Neural crest cell (in vitro differentiated cells): ENCODE data around the gene LIX1. TPM values are rescaled to one million over a fixed set of nuclear protein-coding genes. Genes with fewer than 3 reads are reported as not detected.

Experiments
- DNase-seq: peaks from one replicate; pipeline ENCODE4 v3.0.0; 2021; ENCODE audit warnings: low read depth, mixed read lengths, low spot score
- H3K27ac Mint-ChIP-seq: one replicate; pipeline ENCODE4 v1.8.0; 2021; ENCODE audit warnings: mild to moderate bottlenecking, mixed read lengths; ENCODE audit not compliant: unreplicated experiment
- H3K27me3 Mint-ChIP-seq: 2 replicates; pipeline ENCODE4 v1.8.0; 2021; ENCODE audit warnings: low read depth, mild to moderate bottlenecking, mixed read lengths
- H3K36me3 Mint-ChIP-seq: 2 replicates; pipeline ENCODE4 v1.8.0; 2021; ENCODE audit warnings: low read depth, mild to moderate bottlenecking, mixed read lengths
- H3K4me1 Mint-ChIP-seq: 2 replicates; pipeline ENCODE4 v1.8.0; 2021; ENCODE audit warnings: mixed read lengths
- H3K4me3 Mint-ChIP-seq: one replicate; pipeline ENCODE4 v1.8.0; 2021; ENCODE audit warnings: mild to moderate bottlenecking, mixed read lengths
- H3K9me3 Mint-ChIP-seq: 2 replicates; pipeline ENCODE4 v1.8.0; 2021; ENCODE audit warnings: mixed read lengths
- CTCF ChIP-seq: fragments of 200-600 bp; sonication (generic); conservative IDR thresholded peaks from 2 replicates; pipeline ENCODE4 v1.5.0; 2021; ENCODE audit warnings: antibody characterized with exemption, mild to moderate bottlenecking
- total RNA-seq: library from RNA; stranded (reverse); gene quantifications from 2 replicates; pipeline ENCODE4 v1.2.1, GENCODE V29; 2021

LIX1 gene
- total RNA-seq, 1 donor from 2014 or later: 19.7 TPM

- no peak overlapping the region for H3K4me3 Mint-ChIP-seq
- H3K27me3 Mint-ChIP-seq: no peaks in the 10 kb centered on the region
- H3K9me3 Mint-ChIP-seq: no peaks in the 10 kb centered on the region
- peaks cover 24% of the 10 kb centered on the region for H3K4me1 Mint-ChIP-seq
- H3K36me3 Mint-ChIP-seq: no peaks in the 10 kb centered on the region
- no peak for DNase-seq
- TF ChIP-seq CTCF: no peak
- H3K27ac Mint-ChIP-seq: no peak overlapping the region
These were observed 36.8 kb downstream of the LIX1 start for GRCh38 chr5:97105501-97106215.

- Mint-ChIP-seq H3K4me1 (peaks cover 38% of the 10 kb centered on the region), H3K9me3 (no peaks in the 10 kb centered on the region), H3K4me3 (peak overlapping the region; percentile 14), H3K36me3 (peaks cover 6% of the 10 kb centered on the region), H3K27ac (peak overlapping the region; percentile 95), H3K27me3 (no peaks in the 10 kb centered on the region)
- no peak for TF ChIP-seq CTCF
- no peak for DNase-seq
These were observed 40.4 kb downstream of the LIX1 start for GRCh38 chr5:97102010-97102470.

- peaks cover 6% of the 10 kb centered on the region for H3K36me3 Mint-ChIP-seq
- H3K9me3 Mint-ChIP-seq: no peaks in the 10 kb centered on the region
- peaks cover 37% of the 10 kb centered on the region for H3K4me1 Mint-ChIP-seq
- peak overlapping the region; percentile 14 for H3K4me3 Mint-ChIP-seq
- H3K27me3 Mint-ChIP-seq: no peaks in the 10 kb centered on the region
- no peak for TF ChIP-seq CTCF
- H3K27ac Mint-ChIP-seq: peak overlapping the region; percentile 95
- DNase-seq: no peak
These were observed 41.1 kb downstream of the LIX1 start for GRCh38 chr5:97101189-97101910.

- Mint-ChIP-seq H3K27ac (no peak overlapping the region), H3K4me1 (peaks cover 35% of the 10 kb centered on the region), H3K9me3 (no peaks in the 10 kb centered on the region), H3K36me3 (peaks cover 8% of the 10 kb centered on the region), H3K27me3 (no peaks in the 10 kb centered on the region), H3K4me3 (no peak overlapping the region)
- no peak for TF ChIP-seq CTCF
- DNase-seq: no peak
These were observed 41.9 kb downstream of the LIX1 start for GRCh38 chr5:97100476-97100875.

GRCh38 chr5:97098922-97099321 lies 43.5 kb downstream of the LIX1 start:
- no peak overlapping the region for H3K4me3 Mint-ChIP-seq
- no peak overlapping the region for H3K27ac Mint-ChIP-seq
- TF ChIP-seq CTCF: no peak
- H3K36me3 Mint-ChIP-seq: peaks cover 12% of the 10 kb centered on the region
- peaks cover 35% of the 10 kb centered on the region for H3K4me1 Mint-ChIP-seq
- H3K9me3 Mint-ChIP-seq: no peaks in the 10 kb centered on the region
- no peak for DNase-seq
- no peaks in the 10 kb centered on the region for H3K27me3 Mint-ChIP-seq
